H9 (cell line): ENCODE measurements around the gene GRIK3. TPM values are rescaled to one million over a fixed set of nuclear protein-coding genes. Genes with fewer than 3 reads are reported as not detected.

Experiments
- DNase-seq: peaks from one replicate; pipeline ENCODE4 v3.0.0-alpha.2; 2017
- H2AFZ ChIP-seq: one replicate; pipeline ENCODE4 v1.6.1; 2013; ENCODE audit warnings: mild to moderate bottlenecking, low read length, control low read depth, moderate library complexity
- H2AK5ac ChIP-seq: 2 replicates; pipeline ENCODE4 v1.6.1; 2013; ENCODE audit warnings: low read length, control low read depth, mixed read lengths; ENCODE audit not compliant: insufficient read length
- H2BK120ac ChIP-seq: one replicate; pipeline ENCODE4 v1.6.1; 2013; ENCODE audit warnings: low read depth, mild to moderate bottlenecking, low read length, control low read depth, inconsistent platforms; ENCODE audit not compliant: poor library complexity, severe bottlenecking
- H2BK12ac ChIP-seq: 2 replicates; pipeline ENCODE4 v1.6.1; 2013; ENCODE audit warnings: low read length, control low read depth, mixed read lengths, low read depth; ENCODE audit not compliant: insufficient read length
- H2BK15ac ChIP-seq: 2 replicates; pipeline ENCODE4 v1.6.1; 2013; ENCODE audit warnings: low read depth, low read length, control low read depth
- H2BK20ac ChIP-seq: one replicate; pipeline ENCODE4 v1.6.1; 2013; ENCODE audit warnings: low read depth, mild to moderate bottlenecking, low read length, control low read depth, inconsistent platforms; ENCODE audit not compliant: poor library complexity, severe bottlenecking
- H2BK5ac ChIP-seq: 2 replicates; pipeline ENCODE4 v1.6.1; 2013; ENCODE audit warnings: low read length, control low read depth, mixed read lengths; ENCODE audit not compliant: insufficient read length
- H3K14ac ChIP-seq: 2 replicates; pipeline ENCODE4 v1.6.1; 2013; ENCODE audit warnings: low read length, control low read depth; ENCODE audit not compliant: insufficient read depth
- H3K18ac ChIP-seq: 2 replicates; pipeline ENCODE4 v1.6.1; 2013; ENCODE audit warnings: low read depth, mild to moderate bottlenecking, mixed read lengths, low read length, control low read depth; ENCODE audit not compliant: insufficient read length
- H3K23ac ChIP-seq: 2 replicates; pipeline ENCODE4 v1.6.1; 2013; ENCODE audit warnings: low read length, control low read depth, mixed read lengths, low read depth; ENCODE audit not compliant: insufficient read length
- H3K23me2 ChIP-seq: 2 replicates; pipeline ENCODE4 v1.6.1; 2013; ENCODE audit warnings: low read depth, mild to moderate bottlenecking, mixed read lengths, low read length, control low read depth; ENCODE audit not compliant: insufficient read length, poor library complexity, severe bottlenecking
- H3K27ac ChIP-seq: 2 replicates; pipeline ENCODE4 v1.5.1; 2013; ENCODE audit warnings: low read length, control low read depth, mixed read lengths, low read depth; ENCODE audit not compliant: insufficient read length
- H3K27me3 ChIP-seq: 2 replicates; pipeline ENCODE4 v1.6.1; 2013; ENCODE audit warnings: low read length, control low read depth, inconsistent platforms; ENCODE audit not compliant: insufficient read depth
- H3K4ac ChIP-seq: 2 replicates; pipeline ENCODE4 v1.6.1; 2013; ENCODE audit warnings: low read depth, mild to moderate bottlenecking, control low read depth, inconsistent platforms, low read length, moderate library complexity
- H3K4me1 ChIP-seq: 2 replicates; pipeline ENCODE4 v1.6.1; 2013; ENCODE audit warnings: low read length, control low read depth, inconsistent platforms; ENCODE audit not compliant: insufficient read depth
- H3K4me2 ChIP-seq: 2 replicates; pipeline ENCODE4 v1.6.1; 2013; ENCODE audit warnings: low read length, control low read depth, mixed read lengths; ENCODE audit not compliant: insufficient read length, insufficient read depth
- H3K56ac ChIP-seq: 2 replicates; pipeline ENCODE4 v1.6.1; 2013; ENCODE audit warnings: low read depth, mild to moderate bottlenecking, mixed read lengths, low read length, control low read depth; ENCODE audit not compliant: insufficient read length
- H3K79me1 ChIP-seq: 2 replicates; pipeline ENCODE4 v1.6.1; 2013; ENCODE audit warnings: low read depth, mild to moderate bottlenecking, moderate library complexity, low read length, control low read depth, inconsistent platforms; ENCODE audit not compliant: insufficient read depth, poor library complexity, severe bottlenecking
- H3K79me2 ChIP-seq: 2 replicates; pipeline ENCODE4 v1.6.1; 2013; ENCODE audit warnings: low read length, control low read depth, inconsistent platforms; ENCODE audit not compliant: insufficient read depth
- H3K9ac ChIP-seq: 2 replicates; pipeline ENCODE4 v1.6.1; 2013; ENCODE audit warnings: low read length, control low read depth, mixed read lengths; ENCODE audit not compliant: insufficient read length; ENCODE audit errors: extremely low read depth
- H3K9me3 ChIP-seq: one replicate; pipeline ENCODE4 v1.6.1; 2013; ENCODE audit warnings: low read depth, low read length, inconsistent platforms; ENCODE audit not compliant: control insufficient read depth
- H3T11ph ChIP-seq: one replicate; pipeline ENCODE4 v1.6.1; 2013; ENCODE audit warnings: mild to moderate bottlenecking, low read length, control low read depth, inconsistent platforms
- H4K20me1 ChIP-seq: one replicate; pipeline ENCODE4 v1.6.1; 2013; ENCODE audit not compliant: control insufficient read depth, insufficient read length, insufficient read depth
- H4K5ac ChIP-seq: 2 replicates; pipeline ENCODE4 v1.6.1; 2013; ENCODE audit warnings: low read depth, mild to moderate bottlenecking, mixed read lengths, low read length, control low read depth; ENCODE audit not compliant: insufficient read length
- H4K8ac ChIP-seq: replicated peaks from 2 replicates; pipeline ENCODE4 v1.6.1; 2013; ENCODE audit warnings: low read length, control low read depth, mixed read lengths, low read depth; ENCODE audit not compliant: insufficient read length
- H4K91ac ChIP-seq: 2 replicates; pipeline ENCODE4 v1.6.1; 2013; ENCODE audit warnings: low read depth, mild to moderate bottlenecking, moderate library complexity, mixed read lengths, low read length, control low read depth; ENCODE audit not compliant: insufficient read length
- H3K27ac Mint-ChIP-seq, 3 experiments: 2 replicates in 2 of 3; 3 replicates in 1 of 3; pipeline ENCODE4 v1.8.0; 2020 to 2021; ENCODE audit warnings: mixed read lengths in 3 of 3, mild to moderate bottlenecking in 1 of 3, moderate library complexity in 1 of 3
- H3K27me3 Mint-ChIP-seq: 2 replicates; pipeline ENCODE4 v1.8.0; 2021; ENCODE audit warnings: low read depth, mild to moderate bottlenecking, moderate library complexity, mixed read lengths
- H3K36me3 Mint-ChIP-seq, 3 experiments: 2 replicates in 2 of 3; 3 replicates in 1 of 3; pipeline ENCODE4 v1.8.0; 2020 to 2021; ENCODE audit warnings: low read depth in 3 of 3, mixed read lengths in 3 of 3; ENCODE audit not compliant: insufficient read depth in 1 of 3
- H3K4me1 Mint-ChIP-seq, 2 experiments: 2 replicates each; pipeline ENCODE4 v1.8.0; 2020; ENCODE audit warnings: mixed read lengths in 2 of 2
- H3K4me3 Mint-ChIP-seq, 2 experiments: 2 replicates in 1 of 2; 3 replicates in 1 of 2; pipeline ENCODE4 v1.8.0; 2020 to 2021; ENCODE audit warnings: mild to moderate bottlenecking in 2 of 2, mixed read lengths in 2 of 2, moderate library complexity in 1 of 2
- H3K9me3 Mint-ChIP-seq, 2 experiments: 2 replicates in 1 of 2; 3 replicates in 1 of 2; pipeline ENCODE4 v1.8.0; 2020; ENCODE audit warnings: mild to moderate bottlenecking in 2 of 2, mixed read lengths in 2 of 2, moderate library complexity in 1 of 2
- CTCF ChIP-seq: fragments of 200-600 bp; sonication (generic); conservative IDR thresholded peaks from 3 replicates; pipeline ENCODE4 v1.8.0; 2021; ENCODE audit warnings: antibody characterized with exemption, mild to moderate bottlenecking
- WGBS: extraction: QIAGEN DNeasy Blood & Tissue Kit; methylation state at CpG from one replicate; pipeline ENCODE4 v1.1.7; 2013; ENCODE audit warnings: missing lambda C conversion rate, low lambda C conversion rate, mixed read lengths; ENCODE audit not compliant: insufficient read length; ENCODE audit errors: extremely low coverage; 5-methylcytosine and 5-hydroxymethylcytosine counted together
- total RNA-seq: library from RNA; stranded (reverse); gene quantifications from 2 replicates; pipeline ENCODE4 v1.2.1, GENCODE V29; 2021

The GRIK3 gene
- total RNA-seq, 1 experiment from 2014 or later = 1.7 TPM

- Histone ChIP-seq H3T11ph (no peak overlapping the region), H3K4ac (no peak overlapping the region), H3K4me1 (no peaks in the 10 kb centered on the region; the same call in 1 of the 2 replicates), H3K27ac (no peak overlapping the region), H3K18ac (no peak overlapping the region), H3K23me2 (no peaks in the 10 kb centered on the region), H2BK20ac (no peak overlapping the region), H3K9ac (no peak overlapping the region), H3K9me3 (no peaks in the 10 kb centered on the region), H4K20me1 (no peaks in the 10 kb centered on the region), H3K14ac (no peak overlapping the region), H4K5ac (no peak overlapping the region), H3K56ac (no peak overlapping the region), H2BK15ac (no peak overlapping the region), H3K79me2 (no peaks in the 10 kb centered on the region), H3K79me1 (no peaks in the 10 kb centered on the region), H2BK120ac (no peak overlapping the region), H3K23ac (no peak overlapping the region), H2AFZ (no peak overlapping the region), H3K27me3 (no peaks in the 10 kb centered on the region), H2AK5ac (no peak overlapping the region), H4K8ac (no peak overlapping the region), H3K4me2 (no peak overlapping the region), H4K91ac (no peak overlapping the region), H2BK12ac (no peak overlapping the region), H2BK5ac (no peak overlapping the region)
- Mint-ChIP-seq H3K4me3 (no peak overlapping the region), H3K9me3 (no peaks in the 10 kb centered on the region; a peak in 1 of 5 replicates), H3K27ac (no peak overlapping the region), H3K27me3 (peaks cover 9% of the 10 kb centered on the region), H3K4me1 (peaks cover 38 to 53% of the 10 kb centered on the region in 2 experiments), H3K36me3 (no peaks in the 10 kb centered on the region)
- TF ChIP-seq CTCF = no peak
- no peak for DNase-seq
- no CpG with 5 or more reads among the region's 2 CpGs for WGBS
These were observed 194.8 kb downstream of the GRIK3 start for GRCh38 chr1:36839485-36839884.
